HUES6 (cell line): ENCODE results near the gene SOWAHC.
"Not testable (repeated sequence)": the region's sequence is repeated elsewhere in the genome, so short reads cannot be mapped to it uniquely, and the experiment has no call there.

Experiments
- H3K27ac ChIP-seq: 2 replicates; pipeline ENCODE4 v1.7.0; 2013; ENCODE audit warnings: low read depth, mild to moderate bottlenecking, low read length, inconsistent platforms
- H3K27me3 ChIP-seq: 2 replicates; pipeline ENCODE4 v1.6.1; 2013; ENCODE audit warnings: low read length; ENCODE audit not compliant: control insufficient read depth, insufficient read depth
- H3K36me3 ChIP-seq: 2 replicates; pipeline ENCODE4 v1.6.1; 2013; ENCODE audit warnings: low read length; ENCODE audit not compliant: control insufficient read depth, insufficient read depth
- H3K4me1 ChIP-seq: 2 replicates; pipeline ENCODE4 v1.6.1; 2013; ENCODE audit warnings: low read length; ENCODE audit not compliant: control insufficient read depth, insufficient read depth
- H3K4me3 ChIP-seq: 2 replicates; pipeline ENCODE4 v1.5.1; 2013; ENCODE audit warnings: low read depth, low read length
- H3K9ac ChIP-seq: one replicate; pipeline ENCODE4 v1.6.1; 2013; ENCODE audit warnings: mild to moderate bottlenecking, low read length
- H3K9me3 ChIP-seq: 2 replicates; pipeline ENCODE4 v1.6.1; 2013; ENCODE audit warnings: low read depth, low read length; ENCODE audit not compliant: control insufficient read depth, insufficient read depth

The SOWAHC gene

DNA sequence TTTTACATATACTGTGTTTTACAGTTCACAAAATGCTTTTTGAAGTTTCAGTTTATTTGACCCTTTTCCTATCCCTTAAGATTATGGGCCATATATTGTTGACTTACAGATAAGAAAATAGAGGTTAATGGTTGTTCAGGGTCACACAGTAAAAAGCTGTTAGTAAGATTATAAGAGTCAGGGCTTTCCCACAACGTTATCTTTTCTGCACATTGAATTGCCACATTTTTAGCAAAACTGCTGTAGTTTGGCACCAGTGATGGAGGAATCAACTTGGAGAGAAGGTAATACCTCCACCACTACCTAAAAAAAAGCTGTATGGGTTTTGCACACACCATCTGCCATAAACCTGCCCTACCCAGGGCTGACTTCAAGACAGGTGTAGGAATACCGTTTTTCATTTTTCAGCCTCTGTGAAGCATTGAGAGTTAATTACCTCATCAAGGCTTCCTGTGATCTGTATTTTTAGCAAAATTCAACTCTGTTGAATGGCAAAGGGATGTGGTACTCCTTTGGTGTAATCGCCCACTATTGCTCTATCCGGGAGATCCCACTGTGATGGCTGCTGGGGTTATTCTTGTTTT is 5.0 kb downstream of the SOWAHC start:
- peaks cover 12% of the 10 kb centered on the region for H3K27me3 ChIP-seq
- no peak overlapping the region for H3K9ac ChIP-seq
- peaks cover 10% of the 10 kb centered on the region; the same call in 1 of the 2 replicates for H3K4me1 ChIP-seq
- no peak overlapping the region for H3K4me3 ChIP-seq
- no peaks in the 10 kb centered on the region for H3K36me3 ChIP-seq
- no peaks in the 10 kb centered on the region for H3K9me3 ChIP-seq
- no peak overlapping the region for H3K27ac ChIP-seq

DNA sequence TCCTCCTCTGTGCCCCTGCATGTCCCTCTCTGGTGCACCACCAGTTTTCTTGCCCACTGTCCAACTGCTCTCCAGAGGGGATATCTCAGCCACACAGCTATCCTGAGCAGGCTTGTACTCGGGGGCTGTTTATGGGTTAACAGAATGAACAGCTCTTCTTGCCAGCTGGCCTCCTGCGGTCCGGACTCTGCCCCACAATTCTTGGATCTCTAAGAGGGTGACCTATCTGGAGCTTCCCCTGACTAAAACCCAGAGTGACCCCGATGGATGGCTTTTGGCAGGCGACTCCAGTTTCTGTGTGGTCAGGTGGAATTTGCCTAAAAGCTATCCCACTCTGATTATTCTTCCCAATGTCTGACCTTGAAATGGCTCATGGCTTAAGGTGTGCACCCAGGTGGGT is 9.1 kb downstream of the SOWAHC start:
- Histone ChIP-seq H3K9me3 (no peaks in the 10 kb centered on the region), H3K36me3 (no peaks in the 10 kb centered on the region), H3K27me3 (no peaks in the 10 kb centered on the region), H3K4me3 (no peak overlapping the region), H3K9ac (no peak overlapping the region), H3K4me1 (no peaks in the 10 kb centered on the region), H3K27ac (no peak overlapping the region)

DNA sequence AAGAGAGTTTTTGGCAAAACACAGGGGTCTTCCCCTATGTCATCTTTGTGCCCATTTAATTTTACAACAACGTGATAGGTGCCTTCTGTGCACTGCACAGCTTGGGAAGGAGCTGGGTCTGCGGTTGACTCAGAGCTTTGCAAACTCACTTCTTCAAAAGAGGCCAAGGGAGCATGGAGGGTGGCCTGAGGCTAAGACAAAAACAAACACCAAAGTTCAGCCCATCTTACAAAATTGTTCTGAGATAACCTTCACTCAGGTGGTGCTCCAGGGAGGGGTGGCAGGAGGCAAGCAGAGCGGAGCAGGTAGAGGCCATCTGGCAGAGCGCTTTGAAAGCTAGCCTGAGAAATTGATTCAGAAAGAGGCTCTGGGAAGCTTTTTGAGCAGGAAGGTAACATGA is 9.8 kb downstream of the SOWAHC start:
- Histone ChIP-seq H3K27me3 (no peaks in the 10 kb centered on the region), H3K4me1 (no peaks in the 10 kb centered on the region), H3K9ac (no peak overlapping the region), H3K4me3 (no peak overlapping the region), H3K9me3 (no peaks in the 10 kb centered on the region), H3K27ac (no peak overlapping the region), H3K36me3 (no peaks in the 10 kb centered on the region)

DNA sequence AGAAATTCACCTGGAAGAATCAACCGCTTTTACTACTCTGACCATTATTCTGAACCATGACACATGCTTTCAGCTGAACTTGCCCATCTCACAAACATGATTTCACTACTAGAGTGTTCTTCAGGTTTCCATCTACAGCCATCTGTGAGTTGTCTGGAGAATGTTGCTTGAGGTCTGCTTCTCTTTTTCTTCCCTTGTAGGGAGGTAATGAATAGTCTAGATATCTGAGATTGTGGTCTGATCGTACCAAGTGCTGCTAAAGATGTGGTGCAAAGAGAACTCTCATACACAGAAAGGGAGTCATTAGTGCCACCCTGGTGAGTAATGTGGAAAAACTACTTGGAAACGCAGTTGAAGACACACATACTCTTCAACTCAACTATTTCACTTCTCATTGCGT is 10.2 kb downstream of the SOWAHC start:
- Histone ChIP-seq H3K27ac (no peak overlapping the region), H3K9me3 (no peaks in the 10 kb centered on the region), H3K27me3 (no peaks in the 10 kb centered on the region), H3K36me3 (no peaks in the 10 kb centered on the region), H3K9ac (no peak overlapping the region), H3K4me3 (no peak overlapping the region), H3K4me1 (no peaks in the 10 kb centered on the region)

DNA sequence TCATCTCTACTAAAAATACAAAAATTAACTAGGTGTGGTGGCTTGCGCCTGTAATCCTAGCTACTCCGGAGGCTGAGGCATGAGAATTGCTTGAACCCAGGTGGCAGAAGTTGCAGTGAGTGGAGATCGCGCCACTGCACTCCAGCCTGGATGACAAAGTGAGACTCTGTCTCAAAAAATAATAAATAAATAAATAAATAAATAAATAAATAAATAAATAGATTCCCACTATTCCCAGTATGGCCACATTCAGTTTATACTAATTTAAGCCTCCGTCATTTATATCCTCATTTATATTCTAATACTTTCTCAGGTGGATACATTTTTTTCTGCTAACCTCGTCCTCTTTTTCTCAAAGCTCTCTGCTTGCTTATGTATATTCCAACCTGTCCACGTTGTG is 14.2 kb downstream of the SOWAHC start:
- H3K9ac ChIP-seq, H3K9me3 ChIP-seq, H3K4me3 ChIP-seq, H3K27me3 ChIP-seq, H3K36me3 ChIP-seq, H3K4me1 ChIP-seq, H3K27ac ChIP-seq: not testable (repeated sequence)

DNA sequence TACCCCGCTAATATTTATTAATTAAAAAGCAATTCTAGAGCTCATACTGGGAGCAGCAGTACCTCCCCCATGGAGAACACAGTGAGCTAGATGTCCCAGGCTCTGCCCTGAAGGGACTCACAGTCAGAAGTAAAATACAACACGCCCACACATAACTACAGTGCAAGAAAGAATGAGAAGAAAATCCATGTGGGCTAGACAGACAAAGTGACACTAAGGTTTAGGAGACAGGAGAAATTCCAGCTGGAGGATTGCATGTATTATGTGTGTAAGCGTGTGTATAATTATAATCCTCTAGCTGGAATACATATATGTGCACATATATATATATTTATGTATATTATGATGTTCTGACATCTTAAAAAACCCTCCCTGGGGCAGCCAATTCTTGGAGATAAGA is 15.7 kb downstream of the SOWAHC start:
- H3K27ac ChIP-seq, result no peak overlapping the region
- no peaks in the 10 kb centered on the region for H3K4me1 ChIP-seq
- H3K27me3 ChIP-seq, result no peaks in the 10 kb centered on the region
- H3K9me3 ChIP-seq, result no peaks in the 10 kb centered on the region
- H3K36me3 ChIP-seq, result no peaks in the 10 kb centered on the region
- no peak overlapping the region for H3K4me3 ChIP-seq
- H3K9ac ChIP-seq, result no peak overlapping the region

DNA sequence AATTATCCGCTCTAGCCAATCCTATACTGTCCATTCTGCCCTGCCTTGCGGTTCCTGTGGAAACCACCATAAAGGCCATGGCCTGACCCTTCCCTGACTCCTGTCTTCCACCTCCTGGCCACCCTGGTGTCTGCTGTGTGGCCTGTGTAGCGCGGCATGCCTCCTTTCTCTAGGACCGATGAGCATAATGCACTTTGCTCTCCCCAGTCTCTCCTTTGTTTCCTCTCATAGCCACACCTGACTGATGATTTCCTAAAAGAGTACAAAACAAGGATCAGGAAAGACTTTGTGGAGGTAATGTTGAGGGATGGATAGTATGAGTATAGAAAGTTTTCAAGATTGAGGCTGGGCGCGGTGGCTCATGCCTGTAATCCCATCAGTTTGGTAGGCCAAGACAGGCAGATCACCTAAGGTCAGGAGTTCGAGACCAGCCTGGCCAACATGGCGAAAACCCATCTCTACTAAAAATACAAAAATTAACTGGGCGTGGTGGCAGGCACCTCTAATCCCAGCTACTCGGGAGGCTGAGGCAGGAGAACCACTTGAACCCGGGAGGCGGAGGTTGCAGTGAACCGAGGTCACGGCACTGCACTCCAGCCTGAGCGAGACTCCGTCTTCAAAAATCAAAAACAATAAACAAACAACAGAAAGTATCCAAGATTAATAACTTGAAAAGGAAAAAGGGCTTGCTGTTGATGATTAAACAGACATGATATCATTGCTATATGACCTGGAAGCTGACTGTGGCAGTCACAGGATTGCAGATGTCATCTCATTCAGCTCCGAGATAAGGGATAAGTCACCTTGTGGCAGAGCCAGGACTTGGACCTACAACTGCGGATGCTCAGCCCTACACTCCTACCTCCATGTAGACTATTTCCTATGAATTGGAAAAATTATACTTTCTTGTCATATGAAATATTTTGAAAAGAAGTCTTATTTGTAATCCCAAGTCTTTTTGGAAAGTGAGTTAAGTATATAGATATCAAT is 16.6 kb downstream of the SOWAHC start:
- Histone ChIP-seq H3K36me3 (no peaks in the 10 kb centered on the region), H3K9me3 (no peaks in the 10 kb centered on the region), H3K9ac (no peak overlapping the region), H3K27me3 (no peaks in the 10 kb centered on the region), H3K4me3 (no peak overlapping the region), H3K4me1 (no peaks in the 10 kb centered on the region), H3K27ac (no peak overlapping the region)

DNA sequence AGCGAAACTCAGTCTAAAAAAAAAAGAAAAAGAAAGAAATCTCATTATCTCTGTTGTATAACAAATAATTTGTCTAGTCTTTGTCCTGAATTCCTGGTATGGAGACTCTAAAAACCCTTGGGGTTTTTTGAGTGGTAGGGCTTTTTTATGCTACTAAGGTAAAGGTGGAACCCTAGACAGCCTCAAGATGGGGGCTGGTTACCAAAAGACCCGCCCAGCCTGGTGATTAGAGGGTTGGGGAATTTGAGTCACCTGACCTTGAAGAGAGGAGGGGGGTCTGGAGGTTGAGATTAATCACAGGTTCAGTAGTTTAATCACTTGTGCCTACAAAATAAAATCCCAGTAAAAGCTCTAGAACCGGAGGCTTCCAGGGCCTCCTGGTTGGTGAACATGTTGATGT is 17.6 kb downstream of the SOWAHC start:
- Histone ChIP-seq H3K9ac (no peak overlapping the region), H3K4me1 (no peaks in the 10 kb centered on the region), H3K9me3 (no peaks in the 10 kb centered on the region), H3K4me3 (no peak overlapping the region), H3K36me3 (no peaks in the 10 kb centered on the region), H3K27me3 (no peaks in the 10 kb centered on the region), H3K27ac (no peak overlapping the region)

DNA sequence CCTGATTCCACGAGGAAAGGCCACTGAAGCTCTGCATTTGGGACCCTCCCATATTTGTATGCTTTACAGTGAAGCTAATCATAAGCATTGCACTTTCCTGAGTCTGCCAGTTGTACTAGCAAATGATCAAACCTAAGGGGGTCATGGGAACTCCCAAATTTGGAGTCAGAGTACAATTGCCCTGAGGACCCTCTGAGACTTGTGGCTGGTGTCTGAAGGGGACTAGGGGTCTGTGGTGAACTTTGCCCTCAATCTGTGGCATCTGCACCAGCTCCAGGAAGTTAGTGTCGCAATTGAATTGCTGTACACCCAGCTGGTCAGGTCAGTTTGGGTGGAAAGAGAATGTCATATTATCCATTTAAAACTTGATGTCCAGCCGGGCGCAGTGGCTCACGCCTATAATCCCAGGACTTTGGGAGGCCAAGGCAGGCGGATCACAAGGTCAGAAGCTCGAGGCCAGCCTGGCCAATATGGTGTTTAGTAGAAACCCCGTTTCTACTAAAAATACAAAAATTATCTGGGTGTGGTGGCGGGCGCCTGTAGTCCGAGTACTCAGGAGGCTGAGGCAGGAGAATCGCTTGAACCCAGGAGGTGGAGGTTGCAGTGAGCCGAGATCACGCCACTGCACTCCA is 18.1 kb downstream of the SOWAHC start:
- Histone ChIP-seq H3K9me3 (no peaks in the 10 kb centered on the region), H3K4me3 (no peak overlapping the region), H3K27me3 (no peaks in the 10 kb centered on the region), H3K4me1 (no peaks in the 10 kb centered on the region), H3K27ac (no peak overlapping the region), H3K9ac (no peak overlapping the region), H3K36me3 (no peaks in the 10 kb centered on the region)

DNA sequence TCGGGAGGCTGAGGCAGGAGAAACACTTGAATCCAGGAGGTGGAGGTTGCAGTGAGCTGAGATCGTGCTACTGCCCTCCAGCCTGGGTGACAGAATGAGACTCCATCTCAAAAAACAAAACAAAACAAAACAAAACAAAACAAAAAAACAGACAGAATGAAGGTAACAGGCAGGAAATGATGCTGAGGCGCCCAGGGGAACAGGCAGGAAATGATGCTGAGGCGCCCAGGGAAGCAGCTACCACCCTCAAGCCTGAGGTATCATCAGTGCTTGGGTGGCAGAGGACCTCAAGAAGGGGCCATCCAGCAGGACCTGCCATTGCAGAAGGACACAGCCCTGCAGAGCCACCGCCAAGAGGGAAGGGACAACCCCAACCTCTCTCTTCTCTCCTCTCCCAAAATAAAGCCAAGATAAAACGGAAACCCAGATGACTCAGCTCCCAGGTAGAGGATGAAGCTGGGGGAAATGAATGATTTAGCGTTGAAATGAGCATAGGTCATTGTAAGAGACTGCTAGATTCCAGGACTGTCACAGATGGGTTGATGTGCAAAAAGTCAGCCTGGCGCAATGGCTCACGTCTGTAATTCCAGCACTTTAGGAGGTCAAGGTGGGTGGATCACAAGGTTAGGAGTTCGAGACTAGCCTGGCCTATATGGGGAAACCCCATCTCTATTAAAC is 19.3 kb downstream of the SOWAHC start:
- Histone ChIP-seq H3K27me3 (no peaks in the 10 kb centered on the region), H3K9ac (no peak overlapping the region), H3K4me1 (no peaks in the 10 kb centered on the region), H3K27ac (no peak overlapping the region), H3K9me3 (no peaks in the 10 kb centered on the region), H3K4me3 (no peak overlapping the region), H3K36me3 (no peaks in the 10 kb centered on the region)
